GM21737 (cell line): ENCODE measurements around the gene KCNMA1.

ENCODE experiments used
- ATAC-seq: cut with Tn5 transposase; IDR thresholded peaks from one replicate; pipeline ENCODE4 v1.9.1; 2021; ENCODE audit warnings: mild to moderate bottlenecking, moderate library complexity; ENCODE audit not compliant: unreplicated experiment

Gene KCNMA1

GRCh38 chr10:76983624-76984023 is 654.0 kb downstream of the KCNMA1 start:
- no peak for ATAC-seq

DNA sequence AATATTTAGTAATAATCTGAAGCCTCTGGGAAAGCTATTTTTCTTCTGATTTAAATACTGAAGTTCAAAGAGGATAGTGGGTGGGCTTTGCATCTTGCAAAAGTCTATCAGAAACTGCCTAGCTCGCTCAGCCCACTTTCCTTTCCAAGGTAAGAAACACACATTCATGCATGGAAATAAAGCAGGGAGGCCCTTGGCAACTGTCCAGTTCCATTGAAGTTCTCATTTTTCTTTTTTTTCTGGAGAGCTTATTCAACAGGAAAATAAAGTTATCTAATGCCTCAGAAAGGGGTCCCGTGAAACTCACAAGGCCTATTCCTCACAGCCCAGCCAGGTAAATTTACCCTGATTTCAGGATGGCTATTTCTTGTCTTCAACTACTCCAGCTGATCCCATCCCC is 654.9 kb downstream of the KCNMA1 start:
- ATAC-seq, result no peak

- ATAC-seq, result no peak
These were observed 656.4 kb downstream of the KCNMA1 start for GRCh38 chr10:76981251-76981650.

DNA sequence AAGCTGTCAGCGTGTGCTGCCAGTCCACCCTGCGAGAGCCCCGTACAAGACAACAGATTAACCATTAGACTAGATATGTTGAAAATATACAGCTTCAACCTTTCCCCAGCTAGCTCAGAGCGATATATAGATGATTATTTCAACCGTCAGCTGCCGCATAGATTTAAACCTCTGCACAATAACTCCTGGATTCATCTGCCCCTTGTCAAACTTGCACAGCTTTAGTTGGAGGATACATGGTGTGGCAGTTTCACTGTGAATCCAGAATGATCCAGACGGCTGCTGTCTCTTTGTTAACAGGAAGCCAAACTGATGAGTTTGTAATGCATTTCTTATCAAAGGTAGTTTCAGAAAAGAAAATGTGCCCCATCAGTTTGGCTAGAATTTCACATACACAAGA is 659.7 kb downstream of the KCNMA1 start:
- ATAC-seq, result no peak

GRCh38 chr10:76977046-76977445 is 660.6 kb downstream of the KCNMA1 start:
- no peak for ATAC-seq

- ATAC-seq, result no peak
These were observed 661.5 kb downstream of the KCNMA1 start for GRCh38 chr10:76976142-76976541.

GRCh38 chr10:76975126-76975525 is 662.5 kb downstream of the KCNMA1 start:
- ATAC-seq, result no peak

DNA sequence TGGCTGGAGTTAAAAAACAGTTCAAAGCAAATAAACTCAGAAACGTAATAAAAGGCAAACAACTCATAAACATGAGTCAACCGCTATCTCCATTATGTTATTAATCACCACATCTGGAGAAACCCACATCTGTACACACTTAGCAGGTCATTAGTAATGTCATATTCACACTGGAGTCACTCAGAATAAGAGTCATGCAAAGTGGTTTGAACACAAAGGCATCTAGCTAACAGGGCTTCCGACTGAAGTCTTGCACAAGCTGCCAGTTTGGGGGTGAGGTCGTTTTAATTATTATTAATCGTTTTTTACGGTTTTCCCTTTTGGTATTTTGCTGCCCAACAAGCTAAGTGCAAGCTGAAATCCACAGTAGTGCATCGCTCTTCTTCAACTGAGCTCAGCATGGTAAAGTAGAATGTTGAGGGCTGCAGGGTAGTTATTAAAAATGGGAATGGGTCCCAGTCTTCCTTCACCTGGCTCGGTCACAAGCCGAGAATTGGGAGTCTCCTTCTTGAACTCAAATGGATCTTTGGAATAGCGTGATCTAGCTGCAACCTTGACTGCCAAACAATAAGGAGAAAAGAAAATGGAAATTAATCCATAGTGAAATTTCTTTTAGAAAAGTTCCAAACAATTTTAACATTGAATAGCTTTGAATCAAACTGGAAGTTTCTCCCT is 663.5 kb downstream of the KCNMA1 start:
- ATAC-seq, result no peak

GRCh38 chr10:76973091-76974016 is 664.3 kb downstream of the KCNMA1 start:
- no peak for ATAC-seq

DNA sequence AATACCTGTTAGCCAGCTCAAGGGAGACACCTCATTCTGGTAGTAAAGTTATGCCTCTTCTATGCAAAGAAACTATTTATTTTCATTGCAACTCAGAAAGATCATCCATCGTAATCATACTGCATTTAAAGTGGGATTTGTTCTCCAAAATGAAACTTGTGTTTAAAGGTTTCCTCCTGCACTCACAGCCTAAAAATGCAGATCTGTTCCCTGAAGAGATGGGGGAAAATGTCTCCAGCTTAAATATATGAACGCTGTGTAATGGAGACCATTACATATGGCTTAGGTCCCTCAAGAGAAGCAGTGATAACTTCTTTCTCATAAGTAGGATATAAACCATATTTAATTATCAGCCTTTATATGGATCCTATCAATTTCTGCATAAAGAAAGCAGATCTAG is 665.1 kb downstream of the KCNMA1 start:
- no peak for ATAC-seq

GRCh38 chr10:76971547-76972170 is 665.9 kb downstream of the KCNMA1 start:
- ATAC-seq, result no peak

- ATAC-seq, result no peak
These were observed 666.7 kb downstream of the KCNMA1 start for GRCh38 chr10:76970711-76971519.

GRCh38 chr10:76969366-76969948 is 668.2 kb downstream of the KCNMA1 start:
- no peak for ATAC-seq

DNA sequence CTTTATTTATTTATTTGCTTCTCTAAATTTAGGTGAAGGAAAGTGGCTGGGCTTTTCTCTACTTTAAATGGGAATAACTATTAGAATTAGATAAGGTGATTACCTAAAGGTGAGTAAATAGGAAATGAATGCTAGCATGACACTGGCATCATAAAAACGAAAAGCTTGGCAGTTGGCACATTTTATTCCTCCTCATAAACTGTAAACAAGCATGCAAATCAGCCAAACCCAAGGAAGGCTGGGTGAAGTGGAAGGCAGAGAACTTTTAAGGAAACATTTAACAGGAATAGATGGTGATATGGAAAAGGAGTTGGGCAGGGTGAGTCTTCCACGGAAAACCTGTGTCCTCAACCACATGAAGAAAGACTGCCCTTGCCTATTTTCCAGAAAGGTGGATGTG is 669.1 kb downstream of the KCNMA1 start:
- ATAC-seq, result no peak

GRCh38 chr10:76962851-76963250 is 674.8 kb downstream of the KCNMA1 start:
- no peak for ATAC-seq

- no peak for ATAC-seq
These were observed 675.8 kb downstream of the KCNMA1 start for GRCh38 chr10:76961841-76962240.

- no peak for ATAC-seq
These were observed 678.5 kb downstream of the KCNMA1 start for GRCh38 chr10:76959111-76959510.

- ATAC-seq, result no peak
These were observed 682.8 kb downstream of the KCNMA1 start for GRCh38 chr10:76954838-76955237.

GRCh38 chr10:76950354-76950753 is 687.3 kb downstream of the KCNMA1 start:
- no peak for ATAC-seq

DNA sequence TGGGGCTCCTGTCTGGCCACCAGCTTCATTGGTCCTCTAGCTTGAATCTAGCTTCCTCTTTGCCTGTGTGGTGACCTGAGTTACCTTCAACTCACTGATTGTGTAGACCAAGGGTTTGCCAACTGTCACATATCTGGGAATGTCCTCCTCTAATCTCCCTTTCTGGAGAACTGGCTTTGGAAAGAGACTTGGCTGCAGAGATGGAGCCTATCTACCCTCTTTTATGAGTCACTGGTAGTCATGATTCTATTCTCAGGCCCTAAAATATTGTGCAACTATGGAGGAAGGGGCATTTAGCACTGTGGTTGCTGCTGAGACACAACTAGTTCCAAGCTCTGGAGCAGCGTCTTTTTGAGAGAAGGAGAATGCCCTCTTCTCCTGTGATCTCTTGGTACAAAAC is 691.3 kb downstream of the KCNMA1 start:
- no peak for ATAC-seq

DNA sequence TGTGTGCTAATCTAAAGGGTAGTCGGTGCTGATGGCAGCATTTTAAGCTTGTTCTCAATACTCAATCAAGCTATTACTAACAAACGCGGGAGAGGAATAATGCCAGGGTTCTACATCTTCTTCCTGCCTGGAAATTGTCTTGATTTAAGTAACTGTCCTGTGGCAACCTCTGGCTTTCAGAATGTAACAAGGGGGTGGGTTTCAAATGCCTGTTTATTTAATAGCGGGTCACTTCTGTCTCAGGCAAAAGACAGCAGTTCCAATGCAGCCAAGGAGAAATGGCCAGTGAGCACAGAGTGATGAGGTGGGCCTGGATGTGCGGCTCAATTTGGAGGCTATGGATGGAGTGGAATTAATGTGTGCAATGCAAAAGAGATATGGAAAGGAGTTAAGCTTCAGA is 692.4 kb downstream of the KCNMA1 start:
- no peak for ATAC-seq
